H1 (cell line): ENCODE results near the gene NTN1. TPM values are rescaled to one million over a fixed set of nuclear protein-coding genes. Genes with fewer than 3 reads are reported as not detected.

Experiments used
- CTCF ChIA-PET: fragments of 300-600 bp; sonication (Branson Sonifier 250); formaldehyde crosslinking; loops from one replicate; lab custom pipeline; 2021; ENCODE audit not compliant: partially characterized antibody; lab: Charles Lee
- POLR2A ChIA-PET: fragments of 300-600 bp; sonication (Branson Sonifier 250); formaldehyde crosslinking; loops from one replicate; lab custom pipeline; 2021; ENCODE audit warnings: inconsistent platforms; ENCODE audit not compliant: partially characterized antibody; lab: Charles Lee
- DNase-seq, 2 experiments: peaks; one replicate each; pipeline versions ENCODE4 v3.0.0 to v3.0.0-alpha.2; 2010 to 2022; ENCODE audit warnings: low spot score in 2 of 2, low read depth in 1 of 2, mixed read lengths in 1 of 2
- FAIRE-seq: peaks from 2 replicates; lab custom pipeline; 2011; peaks lifted over from hg19 to GRCh38; lab: Jason Lieb, UNC
- H2AFZ ChIP-seq: 2 replicates; pipeline ENCODE4 v1.8.1; 2012; ENCODE audit warnings: low read length, inconsistent platforms
- H2AK5ac ChIP-seq: 2 replicates; pipeline ENCODE4 v1.6.1; 2013; ENCODE audit warnings: low read depth, low read length
- H2BK120ac ChIP-seq: replicated peaks from 2 replicates; pipeline ENCODE3; 2013; ENCODE audit warnings: low read depth, low read length, inconsistent platforms
- H2BK12ac ChIP-seq: 2 replicates; pipeline ENCODE4 v1.6.1; 2013; ENCODE audit warnings: low read depth, low read length
- H2BK15ac ChIP-seq: 2 replicates; pipeline ENCODE4 v1.6.1; 2013; ENCODE audit warnings: low read length
- H2BK20ac ChIP-seq: 2 replicates; pipeline ENCODE4 v1.6.1; 2013; ENCODE audit warnings: low read length
- H2BK5ac ChIP-seq: 2 replicates; pipeline ENCODE4 v1.6.1; 2013; ENCODE audit warnings: low read depth, low read length
- H3K14ac ChIP-seq: 2 replicates; pipeline ENCODE4 v1.6.1; 2013; ENCODE audit warnings: inconsistent platforms; ENCODE audit not compliant: insufficient read length
- H3K18ac ChIP-seq: 2 replicates; pipeline ENCODE4 v1.6.1; 2013; ENCODE audit warnings: low read length; ENCODE audit errors: extremely low read depth
- H3K23ac ChIP-seq: 2 replicates; pipeline ENCODE4 v1.6.1; 2013; ENCODE audit warnings: inconsistent platforms; ENCODE audit not compliant: insufficient read length
- H3K23me2 ChIP-seq: 2 replicates; pipeline ENCODE4 v1.6.1; 2013; ENCODE audit warnings: low read depth, low read length
- H3K27ac ChIP-seq: 2 replicates; pipeline ENCODE4 v1.6.1; 2011; ENCODE audit warnings: low read depth, low read length, inconsistent platforms
- H3K27me3 ChIP-seq, 4 experiments: replicated peaks in 1 of 4; 1 replicate in 1 of 4; 2 replicates in 3 of 4; pipeline versions ENCODE4 v1.6.1 to v1.8.1; 2011 to 2013; ENCODE audit warnings: low read length in 3 of 4, mild to moderate bottlenecking in 3 of 4, inconsistent platforms in 2 of 4, mixed read lengths in 2 of 4, moderate library complexity in 1 of 4; ENCODE audit not compliant: control insufficient read depth in 3 of 4, insufficient read depth in 3 of 4; ENCODE audit errors: extremely low read depth in 1 of 4
- H3K36me3 ChIP-seq, 4 experiments: 2 replicates each; pipeline versions ENCODE4 v1.6.1 to v1.8.1; 2011 to 2013; ENCODE audit warnings: mild to moderate bottlenecking in 4 of 4, low read length in 3 of 4, moderate library complexity in 2 of 4, control low read depth in 1 of 4, inconsistent platforms in 1 of 4; ENCODE audit not compliant: insufficient read depth in 4 of 4, control insufficient read depth in 2 of 4
- H3K4ac ChIP-seq: replicated peaks from 2 replicates; pipeline ENCODE3; 2013; ENCODE audit warnings: low read length, low read depth, mixed read lengths, inconsistent platforms; ENCODE audit not compliant: insufficient read length
- H3K4me1 ChIP-seq, 4 experiments: replicated peaks in 1 of 4; 1 replicate in 1 of 4; 2 replicates in 3 of 4; pipeline versions ENCODE4 v1.6.1 to v1.8.1; 2011 to 2013; ENCODE audit warnings: low read length in 3 of 4, inconsistent platforms in 2 of 4, mixed read lengths in 1 of 4; ENCODE audit not compliant: insufficient read depth in 4 of 4, control insufficient read depth in 3 of 4
- H3K4me2 ChIP-seq, 2 experiments: 2 replicates each; pipeline versions ENCODE4 v1.6.1 to v1.8.1; 2011 to 2013; ENCODE audit warnings: low read depth in 2 of 2, low read length in 2 of 2, control low read depth in 1 of 2, inconsistent platforms in 1 of 2, mild to moderate bottlenecking in 1 of 2; ENCODE audit not compliant: insufficient read depth in 1 of 2
- H3K4me3 ChIP-seq, 4 experiments: fragments of 200-600, 300-600 bp in 1 of 4; sonication (generic), shearing (Covaris generic), sonication (Bioruptor Twin) in 1 of 4; 2 replicates each; pipeline versions ENCODE4 v1.5.1 to v1.8.1; 2011 to 2016; ENCODE audit warnings: low read length in 4 of 4, low read depth in 3 of 4, control low read depth in 2 of 4, inconsistent platforms in 2 of 4, mild to moderate bottlenecking in 2 of 4, mixed read lengths in 1 of 4, moderate library complexity in 1 of 4; ENCODE audit not compliant: insufficient read depth in 2 of 4; ENCODE audit errors: extremely low read depth in 1 of 4
- H3K56ac ChIP-seq: replicated peaks from 2 replicates; pipeline ENCODE3; 2013; ENCODE audit warnings: low read depth, mild to moderate bottlenecking, mixed read lengths, low read length, inconsistent platforms; ENCODE audit not compliant: insufficient read length
- H3K79me1 ChIP-seq: 2 replicates; pipeline ENCODE4 v1.6.1; 2013; ENCODE audit warnings: low read depth, low read length, control low read depth
- H3K79me2 ChIP-seq, 2 experiments: 2 replicates each; pipeline versions ENCODE4 v1.6.1 to v1.8.1; 2012 to 2013; ENCODE audit warnings: low read length in 2 of 2, mild to moderate bottlenecking in 2 of 2, inconsistent platforms in 1 of 2; ENCODE audit not compliant: insufficient read depth in 2 of 2, control insufficient read depth in 1 of 2
- H3K9ac ChIP-seq, 4 experiments: replicated peaks in 1 of 4; 1 replicate in 1 of 4; 2 replicates in 3 of 4; pipeline versions ENCODE4 v1.6.1 to v1.8.1; 2011 to 2013; ENCODE audit warnings: low read depth in 3 of 4, low read length in 3 of 4, control low read depth in 2 of 4, mild to moderate bottlenecking in 2 of 4, moderate library complexity in 2 of 4, inconsistent platforms in 1 of 4; ENCODE audit errors: extremely low read depth in 1 of 4
- H3K9me3 ChIP-seq, 2 experiments: 2 replicates each; pipeline versions ENCODE4 v1.6.1 to v1.8.1; 2012 to 2013; ENCODE audit warnings: mild to moderate bottlenecking in 2 of 2, moderate library complexity in 2 of 2, control low read depth in 1 of 2, inconsistent platforms in 1 of 2, low read depth in 1 of 2, low read length in 1 of 2, mixed read lengths in 1 of 2; ENCODE audit not compliant: insufficient read depth in 2 of 2
- H4K20me1 ChIP-seq, 2 experiments: replicated peaks in 1 of 2; 2 replicates each; pipeline versions ENCODE3 to v1.8.1; 2011 to 2013; ENCODE audit warnings: inconsistent platforms in 2 of 2, low read length in 2 of 2, mild to moderate bottlenecking in 1 of 2; ENCODE audit not compliant: insufficient read depth in 2 of 2, control insufficient read depth in 1 of 2
- H4K5ac ChIP-seq: 2 replicates; pipeline ENCODE4 v1.6.1; 2013; ENCODE audit warnings: low read length, low read depth, mixed read lengths, inconsistent platforms; ENCODE audit not compliant: insufficient read length
- H4K8ac ChIP-seq: 2 replicates; pipeline ENCODE4 v1.8.0; 2013; ENCODE audit warnings: mild to moderate bottlenecking, moderate library complexity, low read length, inconsistent platforms; ENCODE audit not compliant: insufficient read depth; ENCODE audit errors: extremely low read depth
- H4K91ac ChIP-seq: replicated peaks from 2 replicates; pipeline ENCODE3; 2013; ENCODE audit warnings: low read length, mixed read lengths, inconsistent platforms; ENCODE audit not compliant: insufficient read length
- BCL11A ChIP-seq, 2 experiments: IDR thresholded peaks; one replicate each; pipeline ENCODE4 v1.6.1; 2011; ENCODE audit warnings: low read depth in 2 of 2, low read length in 2 of 2, mild to moderate bottlenecking in 2 of 2
- BRCA1 ChIP-seq: IDR thresholded peaks from 2 replicates; pipeline ENCODE4 v1.6.1; 2012; ENCODE audit warnings: low read depth, low read length, improper control_type of control experiment
- E2F6 ChIP-seq: IDR thresholded peaks from 2 replicates; pipeline ENCODE4 v1.6.1; 2012; ENCODE audit warnings: inconsistent platforms
- EP300 ChIP-seq, 2 experiments: IDR thresholded peaks; 1 replicate in 1 of 2; 2 replicates in 1 of 2; pipeline ENCODE4 v1.6.1; 2011 to 2012; ENCODE audit warnings: low read depth in 2 of 2, low read length in 2 of 2, mild to moderate bottlenecking in 2 of 2, borderline replicate concordance in 1 of 2, inconsistent platforms in 1 of 2, moderate library complexity in 1 of 2
- EZH2 ChIP-seq: fragments of 200-600 bp; sonication (generic); IDR thresholded peaks from 2 replicates; pipeline ENCODE4 v1.7.1; 2012; ENCODE audit warnings: low read depth, mild to moderate bottlenecking, moderate library complexity, low read length, inconsistent platforms; ENCODE audit not compliant: severe bottlenecking
- KDM1A ChIP-seq: fragments of 200-600, 300-600 bp; sonication (generic); IDR thresholded peaks from 2 replicates; pipeline ENCODE4 v1.7.1; 2016; ENCODE audit warnings: mild to moderate bottlenecking, low read length, borderline replicate concordance
- POU5F1 ChIP-seq: IDR thresholded peaks from 2 replicates; pipeline ENCODE4 v1.6.1; 2011; ENCODE audit warnings: low read depth, mild to moderate bottlenecking, low read length, moderate library complexity
- RXRA ChIP-seq: IDR thresholded peaks from 2 replicates; pipeline ENCODE4 v1.6.1; 2011; ENCODE audit warnings: low read depth, mild to moderate bottlenecking, low read length, moderate library complexity; ENCODE audit not compliant: insufficient read depth
- SP1 ChIP-seq: IDR thresholded peaks from 2 replicates; pipeline ENCODE4 v1.6.1; 2011; ENCODE audit warnings: low read depth, low read length
- TAF1 ChIP-seq: IDR thresholded peaks from 2 replicates; pipeline ENCODE4 v1.6.1; 2011; ENCODE audit warnings: mild to moderate bottlenecking, low read depth, low read length
- TEAD4 ChIP-seq: IDR thresholded peaks from 2 replicates; pipeline ENCODE4 v1.6.1; 2012; ENCODE audit warnings: low read depth, low read length, inconsistent platforms, mixed read lengths
- WGBS, 2 experiments: shearing (Covaris generic) in 1 of 2; methylation state at CpG; one replicate each; pipeline versions ENCODE4 v1.1.6 to v1.1.7; 2013 to 2015; ENCODE audit warnings: low lambda C conversion rate in 2 of 2, mixed read lengths in 2 of 2, inconsistent platforms in 1 of 2, low coverage in 1 of 2, missing lambda C conversion rate in 1 of 2; ENCODE audit not compliant: insufficient replicate concordance in 2 of 2, insufficient coverage in 1 of 2, insufficient read length in 1 of 2; ENCODE audit errors: extremely low coverage in 1 of 2, missing lambda C conversion rate in 1 of 2; 5-methylcytosine and 5-hydroxymethylcytosine counted together
- polyA plus RNA-seq, 7 experiments: library from polyadenylated mRNA; depleted of rRNA in 3 of 7; stranded (reverse) in 5 of 7; unstranded in 2 of 7; fragments of >200 nt in 5 of 7; fragments of 200-250 nt in 2 of 7; gene quantifications; 1 replicate in 5 of 7; 2 replicates in 1 of 7; 4 replicates in 1 of 7; pipeline versions ENCODE4 v1.2.1 to v1.2.3, GENCODE V29; 2011 to 2013; ENCODE audit warnings: missing spikeins in 2 of 7, mixed read lengths in 2 of 7
- total RNA-seq: library from RNA; stranded (reverse); fragmentation: NEBNext Ultra II Directional; extraction: Animal tissue kit (Norgen Biotek cat#: 25700); gene quantifications from 2 replicates; pipeline ENCODE4 v1.2.1, GENCODE V29; 2021
- TF ChIP-seq, protein P1 (sequence below): IDR thresholded peaks from 2 replicates; pipeline ENCODE4 v1.6.1; 2012; ENCODE audit warnings: low read length, inconsistent platforms

Gene NTN1
- total and polyA plus RNA-seq, 2 of the 8 experiments (the other 6 are each of a cell fraction or from before 2014, with no cell fraction given): 2.0 to 2.3 TPM

DNA sequence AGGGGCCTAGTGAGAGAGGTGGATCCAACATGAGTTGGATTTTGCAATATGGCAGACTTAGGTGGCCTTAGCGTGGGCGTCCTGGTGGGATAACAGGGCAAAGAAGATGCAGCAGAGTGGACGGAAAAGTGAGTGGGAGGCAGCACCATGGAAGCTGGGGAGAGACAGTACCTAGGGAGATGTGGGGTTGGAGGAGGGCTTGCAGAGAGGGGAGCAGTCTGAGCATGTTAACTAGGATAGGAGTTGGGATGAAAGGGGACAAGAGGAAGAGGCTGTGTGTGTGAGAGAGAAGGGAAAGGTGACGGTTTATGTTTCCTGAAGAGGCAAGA, 120.1 kb downstream of the NTN1 start:
- Histone ChIP-seq H3K4ac (no peak overlapping the region), H3K79me2 (no peaks in the 10 kb centered on the region), H4K8ac (no peak overlapping the region), H3K79me1 (no peaks in the 10 kb centered on the region), H2BK12ac (no peak overlapping the region), H2AK5ac (no peak overlapping the region), H3K9ac (no peak overlapping the region), H4K5ac (no peak overlapping the region), H3K18ac (no peak overlapping the region), H3K23me2 (no peaks in the 10 kb centered on the region; the same call in 1 of the 2 replicates), H3K4me1 (no peaks in the 10 kb centered on the region; a peak in 1 of 7 replicates), H3K27ac (no peak overlapping the region), H3K27me3 (no peaks in the 10 kb centered on the region), H3K56ac (no peak overlapping the region), H2AFZ (no peak overlapping the region), H2BK5ac (no peak overlapping the region), H3K14ac (no peak overlapping the region), H4K20me1 (no peaks in the 10 kb centered on the region), H4K91ac (no peak overlapping the region), H3K9me3 (no peaks in the 10 kb centered on the region), H3K23ac (no peak overlapping the region), H3K4me2 (no peak overlapping the region), H2BK15ac (no peak overlapping the region), H2BK20ac (no peak overlapping the region), H2BK120ac (no peak overlapping the region), H3K4me3 (no peak overlapping the region), H3K36me3 (no peaks in the 10 kb centered on the region)
- no peak for TF ChIP-seq BRCA1
- no peak for TF ChIP-seq BCL11A (IDR thresholded peaks at IDR 0.05; ENCODE audit: low read depth in 2 of 2, low read length in 2 of 2)
- TF ChIP-seq EZH2: no peak
- TF ChIP-seq RXRA: no peak
- TF ChIP-seq EP300 (IDR thresholded peaks at IDR 0.05; ENCODE audit: borderline replicate concordance in 1 of 2, low read depth in 2 of 2, low read length in 2 of 2): no peak
- no peak for TF ChIP-seq SP1
- no peak for TF ChIP-seq KDM1A
- TF ChIP-seq, protein P1, sequence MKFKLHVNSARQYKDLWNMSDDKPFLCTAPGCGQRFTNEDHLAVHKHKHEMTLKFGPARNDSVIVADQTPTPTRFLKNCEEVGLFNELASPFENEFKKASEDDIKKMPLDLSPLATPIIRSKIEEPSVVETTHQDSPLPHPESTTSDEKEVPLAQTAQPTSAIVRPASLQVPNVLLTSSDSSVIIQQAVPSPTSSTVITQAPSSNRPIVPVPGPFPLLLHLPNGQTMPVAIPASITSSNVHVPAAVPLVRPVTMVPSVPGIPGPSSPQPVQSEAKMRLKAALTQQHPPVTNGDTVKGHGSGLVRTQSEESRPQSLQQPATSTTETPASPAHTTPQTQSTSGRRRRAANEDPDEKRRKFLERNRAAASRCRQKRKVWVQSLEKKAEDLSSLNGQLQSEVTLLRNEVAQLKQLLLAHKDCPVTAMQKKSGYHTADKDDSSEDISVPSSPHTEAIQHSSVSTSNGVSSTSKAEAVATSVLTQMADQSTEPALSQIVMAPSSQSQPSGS: no peak
- TF ChIP-seq E2F6: no peak
- TF ChIP-seq POU5F1: no peak
- TF ChIP-seq TEAD4: no peak
- TF ChIP-seq TAF1: no peak
- 95% methylated on average over 4 of the region's 4 CpGs; no CpG with 5 or more reads in 1 of the 2 experiments for WGBS, 2 experiments
- ChIA-PET POLR2A (no interaction called here), CTCF (interaction anchor here (1.8 to 1.9 kb wide), 2 partner anchors 14 to 139 kb away, joined by 3 to 5 read pairs; no protein-coding TSS in a partner anchor)
- no peak for FAIRE-seq
- DNase-seq: no peak
